Activated CD8-positive, alpha-beta memory T cell treated with anti-CD3 and anti-CD28 coated beads, Interleukin-2, amount 50 U/mL, for 24 hours (primary cell): ENCODE measurements around the gene AHRR.

ENCODE experiments used
- DNase-seq: peaks from one replicate; pipeline ENCODE4 v3.0.0-alpha.2; 2020; ENCODE audit errors: extremely low read depth

AHRR gene

DNA sequence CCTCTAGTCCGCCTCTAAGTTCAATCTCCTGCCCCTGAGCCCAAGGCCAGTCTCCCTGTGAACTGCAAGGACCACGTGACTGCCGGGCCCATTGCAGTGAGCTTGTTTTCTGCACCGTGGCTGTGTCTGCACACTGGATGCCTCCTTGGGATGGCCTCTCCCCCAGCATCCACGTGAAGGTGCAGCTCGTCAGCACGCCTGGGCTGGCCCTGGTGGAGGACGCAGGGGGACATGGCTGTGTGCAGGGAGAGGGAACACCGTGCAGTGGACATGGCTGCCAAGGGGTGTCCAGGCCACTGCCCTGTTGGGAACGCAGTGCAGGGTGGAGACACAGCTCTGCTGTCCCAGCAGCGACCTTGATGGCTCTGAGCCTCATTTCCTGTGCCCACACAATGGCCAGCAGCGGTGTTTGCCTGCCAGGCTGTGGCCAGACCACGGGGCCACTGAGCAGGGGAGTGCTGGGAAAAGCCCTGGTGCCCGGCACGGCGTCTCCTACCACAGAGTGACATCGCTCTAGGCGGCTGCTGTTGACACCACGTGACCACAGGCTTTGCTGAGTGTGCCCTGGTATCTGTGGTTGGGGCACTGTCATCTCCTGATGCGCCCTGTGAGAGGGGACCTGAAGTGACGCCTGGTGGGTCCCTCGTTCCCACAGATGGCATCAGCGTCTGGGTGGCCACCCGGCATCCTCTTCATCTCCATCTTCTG, 94.6 kb downstream of the AHRR start:
- DNase-seq = no peak

DNA sequence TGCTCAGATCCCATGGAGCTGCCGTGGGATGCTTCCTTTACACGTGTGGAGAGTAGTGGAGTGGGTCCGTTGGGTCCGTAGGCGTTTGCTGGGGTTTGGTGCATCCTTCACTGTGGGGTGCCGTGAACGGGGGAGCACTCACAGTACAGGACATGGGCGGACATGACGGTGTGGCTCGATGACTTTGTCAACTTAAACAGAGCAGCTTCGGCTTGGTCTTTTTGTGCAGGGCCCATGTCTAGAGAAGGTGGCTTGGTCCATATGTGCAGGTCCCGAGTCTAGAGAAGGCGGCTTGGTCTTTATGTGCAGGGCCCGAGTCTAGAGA, 95.1 kb downstream of the AHRR start:
- DNase-seq = no peak

DNA sequence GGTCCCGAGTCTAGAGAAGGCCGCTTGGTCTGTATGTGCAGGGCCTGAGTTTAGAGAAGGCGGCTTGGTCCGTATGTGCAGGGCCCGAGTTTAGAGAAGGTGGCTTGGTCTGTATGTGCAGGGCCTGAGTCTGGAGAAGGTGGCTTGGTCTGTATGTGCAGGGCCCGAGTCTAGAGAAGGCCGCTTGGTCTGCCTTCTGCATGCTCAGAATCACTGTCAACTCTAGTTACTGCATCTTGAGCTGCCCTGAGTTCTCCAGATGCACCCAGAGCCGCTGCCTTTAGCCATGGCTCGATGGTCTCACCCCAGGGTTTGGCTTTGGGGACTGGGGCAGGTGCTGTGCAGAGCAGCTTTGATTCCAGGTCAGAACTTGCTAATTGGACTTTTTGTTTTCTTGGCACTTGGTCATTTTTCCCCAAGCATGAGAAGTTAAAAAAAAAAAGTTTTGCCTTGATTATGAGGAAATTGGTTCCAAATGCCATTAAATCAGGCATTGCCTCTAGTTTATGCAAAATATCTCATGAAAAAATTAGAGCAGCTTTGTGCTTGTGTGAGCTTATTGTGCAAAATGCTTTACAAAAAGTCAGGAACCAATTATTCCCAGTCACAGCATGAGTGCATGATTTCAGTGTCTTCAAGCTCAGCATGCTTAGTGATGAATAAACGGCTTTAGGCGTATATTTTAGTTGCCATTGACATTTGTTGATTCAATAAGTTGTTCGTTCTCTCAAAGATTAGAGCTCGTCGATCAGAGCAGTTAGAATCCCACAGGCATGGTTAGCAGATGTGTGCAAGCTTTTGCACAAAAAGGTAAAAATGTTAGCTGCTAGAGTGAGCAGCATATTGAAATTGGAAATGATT, 96.0 kb downstream of the AHRR start:
- no peak for DNase-seq

DNA sequence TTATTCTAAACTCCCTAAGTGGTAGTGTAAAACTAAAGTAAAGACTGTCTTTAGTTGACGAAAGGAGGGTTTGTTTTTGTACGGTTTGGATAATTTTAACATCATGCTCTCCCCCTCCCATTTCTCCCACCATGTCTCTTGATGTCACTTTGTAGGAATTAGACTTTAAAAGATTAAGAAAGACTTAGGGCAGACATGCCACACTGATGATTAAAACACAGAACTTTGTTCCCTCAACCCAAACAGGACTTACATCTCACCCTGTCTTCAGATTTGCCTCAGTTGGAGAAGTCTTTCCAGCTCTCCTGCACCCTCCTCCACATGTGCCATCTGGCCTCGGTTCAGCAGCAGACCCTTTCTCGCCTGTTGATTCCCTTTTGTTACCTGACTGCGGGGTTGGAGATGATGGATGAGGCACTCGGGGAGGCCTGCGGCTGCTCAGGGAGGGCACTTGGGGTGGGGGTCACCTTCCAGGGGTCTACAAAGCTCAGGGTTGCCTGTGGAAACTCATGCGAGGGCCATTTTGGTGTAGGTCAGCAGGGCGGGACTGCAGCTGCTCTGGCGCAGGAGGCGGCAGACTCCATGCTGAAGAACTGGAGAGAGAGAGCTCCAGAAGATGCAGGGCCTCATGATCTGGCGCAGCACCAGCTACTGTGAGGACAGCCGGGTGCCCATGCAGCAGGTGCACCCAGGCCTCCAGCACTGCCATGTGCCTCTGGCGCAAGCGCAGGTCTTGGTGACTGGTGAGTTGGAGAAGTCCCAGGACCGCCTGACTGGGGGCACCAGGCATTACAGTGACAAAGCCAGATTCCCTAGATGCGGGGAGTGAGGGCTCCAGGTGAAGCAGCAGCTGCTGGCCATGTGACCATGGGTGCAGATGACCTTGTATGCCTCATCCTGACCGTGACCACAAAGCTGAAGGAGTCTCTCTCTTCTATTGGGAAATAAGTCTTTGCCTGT, 96.9 kb downstream of the AHRR start:
- no peak for DNase-seq

DNA sequence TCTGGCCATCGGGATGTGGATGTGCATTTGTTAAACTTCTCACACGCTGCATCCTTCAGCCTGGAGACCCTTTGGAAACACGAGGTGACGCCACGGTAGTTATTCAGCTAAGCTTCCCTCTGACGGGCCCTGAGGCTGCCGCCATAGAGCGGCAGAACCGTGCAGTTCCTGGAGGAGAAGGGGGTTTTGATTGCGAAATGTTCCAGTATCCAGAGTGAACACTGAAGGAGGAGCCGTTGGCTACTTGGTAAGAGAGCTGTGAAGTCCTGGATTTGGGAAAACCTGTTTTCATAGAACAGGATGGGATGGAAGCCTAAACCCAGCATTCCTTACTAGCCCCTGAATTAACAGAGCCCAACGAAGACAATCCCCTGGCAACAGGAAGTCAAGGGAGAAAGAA, 98.5 kb downstream of the AHRR start:
- no peak for DNase-seq

DNA sequence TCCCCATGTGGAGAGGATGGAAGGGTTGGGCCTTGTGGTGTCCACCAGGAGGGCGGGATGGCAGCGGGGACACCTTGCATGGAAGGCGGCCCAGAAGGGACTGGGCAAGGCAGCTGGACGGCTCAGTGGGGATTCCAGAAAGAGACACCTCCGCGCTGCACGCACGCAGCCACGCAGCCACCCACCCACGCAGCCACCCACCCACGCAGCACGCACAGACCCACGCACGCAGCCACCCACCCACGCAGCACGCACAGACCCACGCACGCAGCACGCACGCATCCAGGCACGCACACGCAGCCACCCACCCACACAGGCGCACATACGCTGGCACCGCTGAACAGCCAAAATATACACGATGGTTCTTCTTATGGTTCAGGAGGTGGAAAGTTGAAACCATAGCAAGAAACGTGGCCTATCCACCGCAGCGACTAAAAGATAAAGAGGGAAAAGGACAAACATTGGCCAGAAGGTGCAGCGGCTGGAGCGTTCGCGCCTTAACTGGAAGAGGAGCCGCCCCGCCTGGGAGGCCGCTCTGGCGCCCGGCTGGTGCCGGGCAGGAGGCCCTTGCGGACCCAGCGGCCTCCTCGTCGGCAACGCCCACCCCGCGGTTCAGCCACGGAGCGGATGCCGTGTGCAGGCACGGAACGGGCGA, 99.2 kb downstream of the AHRR start:
- DNase-seq = no peak

DNA sequence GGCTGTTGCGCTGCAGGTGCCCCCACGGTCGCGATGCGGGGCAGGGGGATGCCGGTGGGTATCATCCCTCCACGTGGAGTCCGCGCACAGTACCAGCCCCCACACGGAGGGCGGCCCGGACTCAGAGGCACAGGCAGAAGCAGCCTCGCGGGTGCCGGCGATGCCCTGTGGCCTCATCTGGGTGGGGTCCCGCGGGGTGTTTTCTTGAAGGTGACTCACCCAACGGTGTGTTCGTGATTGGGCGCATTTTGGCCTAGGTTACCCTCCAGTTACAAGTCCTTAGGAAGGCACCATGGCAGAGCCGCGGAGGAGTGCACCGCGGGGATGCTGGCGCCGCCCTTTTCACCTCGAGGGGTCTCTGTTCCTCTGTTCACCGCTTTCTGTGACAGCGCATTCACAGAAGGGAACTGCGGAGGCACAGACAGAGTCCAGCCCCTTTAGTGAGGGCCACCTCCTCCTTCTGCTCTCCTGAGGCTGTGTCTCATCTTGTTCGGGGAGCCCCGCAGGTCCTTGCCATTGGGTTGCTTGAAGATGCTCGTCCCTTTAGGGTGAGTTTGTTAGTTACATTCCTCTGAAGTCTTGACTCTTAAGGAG, 99.9 kb downstream of the AHRR start:
- no peak for DNase-seq

DNA sequence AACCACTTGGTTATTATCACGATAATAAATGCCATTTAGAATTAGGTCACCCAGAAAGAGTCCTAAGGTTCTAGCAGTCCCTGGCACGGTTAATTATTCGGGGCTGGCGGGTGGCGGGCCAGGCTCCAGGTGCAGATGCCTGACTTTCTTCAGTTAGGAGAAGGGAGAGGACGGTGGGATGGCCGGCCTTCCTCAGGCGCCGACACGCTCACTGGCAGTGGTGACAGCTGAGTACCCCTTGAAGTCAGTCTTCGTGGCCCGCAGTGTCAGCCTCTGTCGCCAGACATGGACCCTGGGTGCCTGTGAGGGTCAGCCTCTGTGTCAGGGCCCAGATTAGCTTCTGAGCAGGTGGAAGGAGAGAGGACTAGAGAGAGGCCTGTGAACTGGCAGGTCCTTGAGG, 100.4 kb downstream of the AHRR start:
- DNase-seq = no peak

DNA sequence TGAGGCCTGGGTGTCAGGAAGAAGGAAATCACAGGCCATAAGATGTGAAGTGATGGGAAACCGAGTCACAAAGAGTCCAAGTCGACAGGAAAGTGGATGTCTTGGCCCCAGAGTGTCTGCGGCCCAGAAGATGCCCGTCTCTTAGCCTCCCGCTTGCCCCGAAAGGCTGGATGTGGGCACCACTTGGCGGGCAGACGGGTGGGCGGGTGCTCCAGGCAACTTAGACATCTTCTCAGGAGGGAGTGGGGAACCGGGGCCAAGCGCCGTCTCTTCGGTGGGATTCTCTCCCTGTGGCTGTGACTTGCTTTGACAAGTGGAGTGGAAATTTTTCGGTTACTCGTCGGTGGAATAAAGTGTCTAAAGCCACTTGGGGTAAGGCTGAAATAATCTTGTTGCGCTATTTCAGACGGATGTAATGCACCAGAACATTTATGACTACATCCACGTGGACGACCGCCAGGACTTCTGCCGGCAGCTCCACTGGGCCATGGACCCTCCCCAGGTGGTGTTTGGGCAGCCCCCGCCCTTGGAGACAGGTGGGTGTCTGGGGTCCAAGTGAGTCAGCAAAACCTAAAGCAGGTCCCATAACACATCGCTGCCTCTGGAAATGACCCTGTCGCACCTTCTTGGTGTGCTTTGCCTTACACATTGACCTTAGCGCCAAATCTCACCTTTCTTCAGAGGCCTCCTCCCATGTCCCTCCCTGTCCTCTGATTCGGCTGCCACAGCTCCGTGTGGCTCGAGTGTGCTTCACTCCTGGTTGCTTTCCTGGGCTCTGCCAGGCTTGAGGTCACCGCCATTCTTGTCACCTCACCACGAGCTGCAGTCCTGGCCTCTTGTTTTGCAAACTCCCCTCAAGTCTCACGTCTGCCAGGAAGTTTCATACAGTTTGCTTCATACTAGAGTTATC, 101.1 kb downstream of the AHRR start:
- no peak for DNase-seq

DNA sequence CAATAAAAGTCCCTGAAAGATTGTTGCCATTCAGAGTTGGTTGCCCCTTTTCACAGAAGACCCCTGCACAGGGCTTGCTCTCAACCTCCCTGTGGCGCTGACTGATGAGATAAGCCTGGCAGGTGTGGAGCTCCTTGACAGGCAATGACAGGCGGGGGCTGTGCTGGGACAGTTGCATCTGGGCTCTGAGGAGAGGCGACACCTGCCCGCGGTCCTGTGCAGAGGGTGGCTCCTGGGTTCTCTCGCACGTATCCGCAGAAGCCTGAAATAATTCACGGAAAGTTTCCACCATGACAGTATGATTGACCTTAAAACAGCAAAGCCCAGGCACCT, 101.7 kb downstream of the AHRR start:
- DNase-seq = no peak

DNA sequence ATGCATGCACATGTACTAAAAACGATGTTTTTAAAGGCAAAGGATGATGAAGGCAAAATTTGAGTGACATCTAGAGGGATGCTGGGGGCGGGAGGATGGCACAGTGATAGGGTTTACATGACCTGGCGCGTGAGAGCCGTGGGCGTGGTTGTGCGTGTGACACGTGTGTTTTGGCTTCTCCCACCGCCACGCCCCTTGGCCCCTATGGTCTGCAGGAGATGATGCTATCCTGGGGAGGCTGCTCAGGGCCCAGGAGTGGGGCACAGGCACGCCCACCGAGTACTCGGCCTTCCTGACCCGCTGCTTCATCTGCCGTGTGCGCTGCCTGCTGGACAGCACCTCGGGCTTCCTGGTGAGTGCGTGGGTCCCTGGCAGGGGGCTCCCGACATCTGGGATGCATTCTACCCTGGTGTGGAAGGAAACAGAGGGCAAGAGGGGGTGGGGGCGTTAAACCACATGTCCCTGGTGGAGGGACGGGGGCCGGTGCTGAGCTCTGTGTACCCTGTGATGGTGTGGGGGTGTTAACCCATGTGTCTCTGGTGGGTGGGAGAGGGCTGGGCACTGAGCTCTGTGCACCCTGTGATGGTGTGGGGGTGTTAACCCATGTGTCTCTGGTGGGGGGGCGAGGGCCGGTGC, 102.2 kb downstream of the AHRR start:
- no peak for DNase-seq

DNA sequence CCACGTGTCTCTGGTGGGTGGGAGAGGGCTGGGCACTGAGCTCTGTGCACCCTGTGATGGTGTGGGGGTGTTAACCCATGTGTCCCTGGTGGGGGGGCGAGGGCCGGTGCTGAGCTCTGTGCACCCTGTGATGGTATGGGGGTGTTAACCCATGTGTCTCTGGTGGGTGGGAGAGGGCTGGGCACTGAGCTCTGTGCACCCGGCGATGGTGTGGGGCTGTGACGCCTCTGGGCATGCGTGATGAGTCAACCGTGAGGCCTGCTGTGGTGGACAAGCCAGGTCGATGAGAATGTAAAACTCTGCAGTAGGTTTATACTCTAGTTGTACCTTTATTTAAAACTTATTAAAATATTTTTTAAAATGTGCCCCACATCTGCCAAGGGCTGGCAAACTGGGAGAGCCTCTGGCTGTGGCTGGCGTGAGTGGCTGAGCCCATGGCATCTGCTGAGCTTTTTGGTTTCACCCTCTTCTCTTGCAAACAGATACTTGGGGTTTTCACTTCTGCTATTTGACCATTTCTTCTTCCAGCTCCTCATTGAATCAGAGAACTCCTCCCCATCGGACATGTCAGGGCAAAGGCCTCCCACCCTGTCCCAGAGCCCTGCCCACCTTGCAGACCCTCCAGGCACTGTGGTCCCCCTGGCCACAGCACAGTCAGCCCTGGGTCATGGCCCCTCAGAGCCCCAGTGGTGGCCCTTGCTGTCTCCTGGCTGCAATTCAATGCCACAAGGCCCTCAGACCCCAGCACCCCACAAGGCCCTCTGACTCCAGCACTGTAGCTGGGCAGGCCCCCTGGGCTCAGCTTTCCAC, 103.0 kb downstream of the AHRR start:
- no peak for DNase-seq

DNA sequence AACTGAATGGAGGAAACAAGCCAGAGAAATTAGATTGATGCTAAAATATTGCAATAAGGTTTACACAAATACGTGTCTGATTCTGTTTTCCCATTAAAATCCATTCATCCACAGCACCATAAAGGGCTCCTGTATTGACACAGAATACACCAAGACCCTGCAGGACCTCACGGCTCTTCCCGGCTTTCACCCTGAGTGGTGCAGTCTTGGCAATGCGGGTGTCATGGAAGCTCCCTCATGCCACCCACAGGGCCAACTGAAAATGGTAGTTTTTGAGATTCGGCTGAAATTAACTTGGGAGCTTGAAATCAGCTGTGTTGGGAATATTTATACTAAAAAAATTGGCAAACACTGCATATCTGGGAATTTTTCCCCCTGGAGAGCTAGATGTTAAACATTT, 104.2 kb downstream of the AHRR start:
- no peak for DNase-seq

DNA sequence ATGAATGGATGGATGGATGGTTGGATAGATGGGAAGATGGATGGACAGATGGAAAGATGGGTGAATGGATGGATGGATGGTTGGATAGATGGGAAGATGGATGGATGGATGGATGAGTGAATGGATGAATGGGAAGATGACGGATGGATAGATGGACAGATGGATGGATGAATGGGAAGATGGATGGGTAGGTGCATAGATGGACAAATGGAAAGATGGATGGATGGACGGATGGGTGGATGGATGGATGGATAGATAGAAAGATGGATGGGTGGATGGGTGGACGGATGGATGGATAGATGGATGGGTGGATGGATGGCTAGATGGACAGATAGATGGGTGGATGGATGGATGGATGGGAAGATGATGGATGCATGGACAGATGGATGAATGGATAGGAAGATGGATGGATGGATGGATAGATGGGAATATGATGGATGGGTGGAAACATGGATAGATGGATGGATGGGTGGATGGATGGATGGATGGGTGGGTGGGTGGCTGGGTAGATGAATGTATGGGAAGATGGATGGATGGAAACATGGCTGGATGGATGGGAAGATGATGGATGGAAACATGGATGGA, 105.0 kb downstream of the AHRR start:
- DNase-seq = no peak

DNA sequence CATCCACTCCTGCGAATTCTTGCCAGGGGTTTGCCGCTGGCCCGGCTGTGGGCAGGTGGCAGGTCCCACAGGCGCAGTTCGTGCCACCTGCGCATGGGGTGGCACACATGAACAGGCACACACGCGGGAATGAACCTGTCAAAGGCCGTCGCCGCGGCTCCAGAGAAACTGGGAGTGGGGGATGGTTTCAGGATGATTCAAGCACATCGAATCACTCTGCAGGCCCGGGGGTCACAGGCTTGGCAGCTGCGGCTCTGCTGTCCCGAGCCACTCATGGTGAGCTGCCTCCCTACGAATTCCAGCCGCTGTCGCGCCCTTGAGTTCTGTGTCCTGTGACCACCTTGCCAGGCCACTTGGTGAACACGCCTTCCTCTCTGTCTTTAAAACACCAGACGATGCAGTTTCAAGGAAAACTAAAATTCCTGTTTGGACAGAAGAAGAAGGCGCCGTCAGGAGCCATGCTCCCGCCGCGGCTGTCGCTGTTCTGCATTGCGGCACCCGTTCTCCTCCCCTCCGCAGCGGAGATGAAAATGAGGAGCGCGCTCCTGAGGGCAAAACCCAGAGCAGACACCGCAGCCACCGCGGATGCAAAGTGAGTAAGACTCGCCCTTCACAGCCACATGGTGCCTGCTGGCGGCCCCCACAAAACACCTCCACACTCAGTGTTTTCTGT, 106.0 kb downstream of the AHRR start:
- DNase-seq = no peak

DNA sequence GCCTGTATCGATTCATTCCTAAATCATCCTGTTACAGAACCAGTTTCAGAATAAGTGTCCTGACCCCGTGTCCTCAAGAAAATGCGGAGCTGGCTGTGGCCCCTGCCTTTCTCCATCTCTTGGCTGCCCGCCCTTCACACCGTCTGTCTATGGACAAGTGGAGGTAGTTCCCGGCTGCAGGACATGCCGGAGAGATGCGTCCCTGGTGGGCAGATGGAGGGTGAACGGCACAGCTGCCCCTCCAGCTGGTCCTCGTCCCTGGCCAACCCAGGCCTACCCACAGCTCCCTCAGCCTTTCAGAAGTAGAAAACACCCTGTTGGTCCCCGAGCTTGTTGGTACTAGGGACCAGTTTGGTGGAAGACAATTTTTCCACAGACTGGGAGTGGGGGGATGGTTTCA, 106.7 kb downstream of the AHRR start:
- DNase-seq = no peak

DNA sequence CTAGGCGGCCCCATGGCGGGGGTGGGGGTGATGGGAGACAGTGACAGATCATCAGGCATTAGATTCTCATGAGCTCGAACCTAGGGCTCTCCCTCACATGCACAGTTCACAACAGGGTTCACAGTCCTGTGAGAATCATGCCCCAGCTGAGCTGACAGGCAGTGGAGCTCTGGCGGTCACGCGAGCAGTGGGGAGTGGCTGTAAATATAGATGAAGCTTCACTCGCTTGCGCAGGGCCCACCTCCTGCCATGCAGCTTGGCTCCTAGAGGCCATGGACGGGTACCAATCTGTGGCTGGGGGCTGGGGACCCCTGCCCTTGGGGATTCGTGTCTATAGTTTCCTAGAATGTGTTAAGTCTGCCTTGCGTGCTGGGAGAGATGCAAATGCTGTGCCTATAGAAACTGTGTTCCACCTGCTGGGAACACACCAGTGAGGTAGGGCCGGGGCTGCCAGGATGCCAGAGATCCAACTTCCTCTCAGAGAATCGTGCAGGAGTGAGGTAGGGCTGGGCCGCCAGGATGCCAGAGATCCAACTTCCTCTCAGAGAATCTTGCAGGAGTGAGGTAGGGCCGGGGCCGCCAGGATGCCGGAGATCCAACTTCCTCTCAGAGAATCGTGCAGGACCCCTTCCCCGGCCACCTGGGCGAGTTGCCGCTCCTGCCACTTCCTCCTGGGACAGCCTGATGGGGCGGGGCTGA, 107.4 kb downstream of the AHRR start:
- DNase-seq = no peak
